SK-N-SH (cell line): ENCODE data around the gene ASB15.

Source experiments
- CTCF ChIP-seq: fragments of 200-600 bp; sonication (generic); IDR thresholded peaks from 2 replicates; pipeline ENCODE4 v1.6.1; 2017; ENCODE audit warnings: antibody characterized with exemption, mild to moderate bottlenecking, moderate library complexity
- EP300 ChIP-seq, 2 experiments: IDR thresholded peaks; 2 replicates each; pipeline versions ENCODE4 v1.4.0 to v1.6.1; 2012; ENCODE audit warnings: borderline replicate concordance in 1 of 2, low read depth in 1 of 2, low read length in 1 of 2
- EZH2phosphoT487 ChIP-seq: fragments of 200-600 bp; sonication (generic); IDR thresholded peaks from 2 replicates; pipeline ENCODE4 v1.6.1; 2017; ENCODE audit warnings: low read depth, mixed run types, mild to moderate bottlenecking, antibody characterized with exemption, moderate library complexity, borderline replicate concordance
- JUND ChIP-seq: IDR thresholded peaks from 2 replicates; pipeline ENCODE4 v1.4.0; 2012
- RAD21 ChIP-seq: IDR thresholded peaks from 2 replicates; pipeline ENCODE4 v1.6.1; 2012; ENCODE audit warnings: mild to moderate bottlenecking, low read length
- YY1 ChIP-seq: IDR thresholded peaks from 2 replicates; pipeline ENCODE4 v1.4.0; 2012; ENCODE audit warnings: low read depth, mild to moderate bottlenecking

GRCh38 chr7:123602648-123603047, 1.0 kb downstream of the ASB15 start:
- no peak for TF ChIP-seq YY1
- TF ChIP-seq EP300 (IDR thresholded peaks at IDR 0.05; ENCODE audit: borderline replicate concordance in 1 of 2, low read depth in 1 of 2, low read length in 1 of 2), result no peak
- TF ChIP-seq JUND, result no peak
- no peak for TF ChIP-seq EZH2phosphoT487
- TF ChIP-seq CTCF, result no peak
- TF ChIP-seq RAD21, result no peak
